A549 (cell line): ENCODE data around the gene MRPL20. TPM values are rescaled to one million over a fixed set of nuclear protein-coding genes. Genes with fewer than 3 reads are reported as not detected.
A peak's percentile ranks its signal among the peaks of the same experiment; 100 is the strongest.
"Not testable (repeated sequence)": the region's sequence is repeated elsewhere in the genome, so short reads cannot be mapped to it uniquely, and the experiment has no call there.

Experiments
- ATAC-seq, 2 experiments: fragments of 200-7000 bp in 1 of 2; fragments of >200 bp in 1 of 2; cut with Nextera tagmentation in 1 of 2; cut with Tn5 transposase in 1 of 2; 3 replicates each; pipeline versions ENCODE4 v1.8.0 to v1.9.1; 2018 to 2020; ENCODE audit warnings: mild to moderate bottlenecking in 1 of 2, moderate library complexity in 1 of 2
- CTCF ChIA-PET: fragments of 300-600 bp; sonication (Branson Sonifier 250); formaldehyde crosslinking; extraction: SDS; loops from one replicate; lab custom pipeline; 2021; ENCODE audit warnings: antibody characterized with exemption, inconsistent platforms; lab: Yijun Ruan, JAX
- POLR2A ChIA-PET: fragments of 350-600 bp; formaldehyde crosslinking; extraction: SDS; loops from one replicate; lab custom pipeline; 2021; ENCODE audit warnings: antibody characterized with exemption, inconsistent platforms; lab: Yijun Ruan, JAX
- DNase-seq, 2 experiments: peaks; one replicate each; pipeline versions ENCODE4 v3.0.0 to v3.0.0-alpha.2; 2011 to 2016; ENCODE audit warnings: low read depth in 1 of 2, low spot score in 1 of 2
- FAIRE-seq: peaks from 2 replicates; lab custom pipeline; 2011; peaks lifted over from hg19 to GRCh38; lab: Jason Lieb, UNC
- H3K27ac ChIP-seq, 2 experiments: fragments of >200 bp; sonication (Bioruptor Twin); formaldehyde crosslinking; 3 replicates each; pipeline ENCODE4 v1.5.1; 2016 to 2017
- H3K4me1 ChIP-seq: fragments of >200 bp; sonication (Bioruptor Twin); formaldehyde crosslinking; 3 replicates; pipeline ENCODE4 v1.6.1; 2016
- H3K4me2 ChIP-seq: fragments of >200 bp; sonication (Bioruptor Twin); formaldehyde crosslinking; 3 replicates; pipeline ENCODE4 v1.6.1; 2016
- H3K4me3 ChIP-seq: fragments of >200 bp; sonication (Bioruptor Twin); formaldehyde crosslinking; 3 replicates; pipeline ENCODE4 v1.5.1; 2016
- H3K9me3 ChIP-seq: fragments of >200 bp; sonication (Bioruptor Twin); formaldehyde crosslinking; 3 replicates; pipeline ENCODE4 v1.6.1; 2016
- CBX8 ChIP-seq: fragments of 200-600 bp; sonication (generic); IDR thresholded peaks from 2 replicates; pipeline ENCODE4 v1.6.1; 2016
- CHD2 ChIP-seq: fragments of 150-350 bp; IDR thresholded peaks from 2 replicates; pipeline ENCODE4 v1.6.1; 2014; ENCODE audit warnings: low read length; ENCODE audit not compliant: partially characterized antibody
- CHD4 ChIP-seq: fragments of 200-600 bp; sonication (generic); IDR thresholded peaks from 2 replicates; pipeline ENCODE4 v1.6.1; 2016; ENCODE audit warnings: antibody characterized with exemption, mild to moderate bottlenecking, borderline replicate concordance
- EHMT2 ChIP-seq: fragments of 200-600 bp; sonication (generic); IDR thresholded peaks from 2 replicates; pipeline ENCODE4 v1.6.1; 2016; ENCODE audit warnings: antibody characterized with exemption, low read depth, mild to moderate bottlenecking, moderate library complexity
- ESRRA ChIP-seq: fragments of 150-350 bp; IDR thresholded peaks from 2 replicates; pipeline ENCODE4 v1.6.1; 2014; ENCODE audit warnings: mild to moderate bottlenecking, low read length, borderline replicate concordance
- FOSB ChIP-seq: fragments of 250-450 bp; sonication (Bioruptor Pico); IDR thresholded peaks from 2 replicates; pipeline ENCODE4 v1.5.0; 2020; ENCODE audit warnings: mild to moderate bottlenecking, moderate library complexity
- HDAC2 ChIP-seq: fragments of 200-600 bp; sonication (generic); IDR thresholded peaks from 2 replicates; pipeline ENCODE4 v1.6.1; 2016
- HOXA7 ChIP-seq: fragments of 250-450 bp; sonication (Bioruptor Pico); IDR thresholded peaks from 2 replicates; pipeline ENCODE4 v1.5.0; 2020; ENCODE audit warnings: mild to moderate bottlenecking, moderate library complexity
- JUN ChIP-seq, 2 experiments: fragments of >200 bp; sonication (Bioruptor Twin); formaldehyde crosslinking; IDR thresholded peaks; 2 replicates in 1 of 2; 3 replicates in 1 of 2; pipeline ENCODE4 v1.6.1; 2016 to 2017
- NFE2L2 ChIP-seq: fragments of 150-350 bp; conservative IDR thresholded peaks from 2 replicates; pipeline ENCODE4 v1.6.1; 2014; ENCODE audit warnings: low read length
- NPAS2 ChIP-seq: fragments of 250-450 bp; sonication (Bioruptor Pico); IDR thresholded peaks from 2 replicates; pipeline ENCODE4 v1.8.0; 2022; ENCODE audit warnings: mild to moderate bottlenecking, moderate library complexity, borderline replicate concordance
- PHF8 ChIP-seq: fragments of 200-600 bp; sonication (generic); IDR thresholded peaks from 2 replicates; pipeline ENCODE4 v1.6.1; 2016; ENCODE audit warnings: low read depth, mild to moderate bottlenecking, antibody characterized with exemption, moderate library complexity, borderline replicate concordance
- SMC3 ChIP-seq: fragments of >200 bp; sonication (Bioruptor Twin); formaldehyde crosslinking; IDR thresholded peaks from 3 replicates; pipeline ENCODE4 v1.6.1; 2018; ENCODE audit warnings: inconsistent platforms
- TP53 ChIP-seq: fragments of 250-450 bp; sonication (Bioruptor Pico); IDR thresholded peaks from 2 replicates; pipeline ENCODE4 v1.5.0; 2021; ENCODE audit warnings: mild to moderate bottlenecking, moderate library complexity
- WGBS: methylation state at CpG from one replicate; pipeline ENCODE4 v1.1.6; 2017; ENCODE audit errors: missing lambda C conversion rate; 5-methylcytosine and 5-hydroxymethylcytosine counted together
- polyA plus RNA-seq, 4 experiments: library from polyadenylated mRNA; depleted of rRNA in 3 of 4; stranded (reverse); fragments of >200 nt; fragmentation: RNase III in 1 of 4; extraction: RNeasy Plus Mini Kit Qiagen cat#74134 plus additional on column Dnase treatment in 1 of 4; gene quantifications; 2 replicates in 3 of 4; 3 replicates in 1 of 4; pipeline ENCODE4 v1.2.3, GENCODE V29; 2011 to 2017
- TF ChIP-seq, protein P1 (sequence below): IDR thresholded peaks from 2 replicates; pipeline ENCODE4 v1.6.1; 2012; ENCODE audit warnings: low read depth, borderline replicate concordance
- TF ChIP-seq, protein P2 (sequence below): fragments of >200 bp; sonication (Bioruptor Twin); formaldehyde crosslinking; IDR thresholded peaks from 3 replicates; pipeline ENCODE4 v1.5.1; 2016
- TF ChIP-seq, protein P3 (sequence below): IDR thresholded peaks from 2 replicates; pipeline ENCODE4 v1.6.1; 2012
- TF ChIP-seq, protein P4 (sequence below): fragments of >200 bp; sonication (Bioruptor Twin); formaldehyde crosslinking; IDR thresholded peaks from 3 replicates; pipeline ENCODE4 v1.6.1; 2016

The MRPL20 gene
- polyA plus RNA-seq, 2 of the 4 experiments (the other 2 are of a cell fraction): 158 to 163 TPM

DNA sequence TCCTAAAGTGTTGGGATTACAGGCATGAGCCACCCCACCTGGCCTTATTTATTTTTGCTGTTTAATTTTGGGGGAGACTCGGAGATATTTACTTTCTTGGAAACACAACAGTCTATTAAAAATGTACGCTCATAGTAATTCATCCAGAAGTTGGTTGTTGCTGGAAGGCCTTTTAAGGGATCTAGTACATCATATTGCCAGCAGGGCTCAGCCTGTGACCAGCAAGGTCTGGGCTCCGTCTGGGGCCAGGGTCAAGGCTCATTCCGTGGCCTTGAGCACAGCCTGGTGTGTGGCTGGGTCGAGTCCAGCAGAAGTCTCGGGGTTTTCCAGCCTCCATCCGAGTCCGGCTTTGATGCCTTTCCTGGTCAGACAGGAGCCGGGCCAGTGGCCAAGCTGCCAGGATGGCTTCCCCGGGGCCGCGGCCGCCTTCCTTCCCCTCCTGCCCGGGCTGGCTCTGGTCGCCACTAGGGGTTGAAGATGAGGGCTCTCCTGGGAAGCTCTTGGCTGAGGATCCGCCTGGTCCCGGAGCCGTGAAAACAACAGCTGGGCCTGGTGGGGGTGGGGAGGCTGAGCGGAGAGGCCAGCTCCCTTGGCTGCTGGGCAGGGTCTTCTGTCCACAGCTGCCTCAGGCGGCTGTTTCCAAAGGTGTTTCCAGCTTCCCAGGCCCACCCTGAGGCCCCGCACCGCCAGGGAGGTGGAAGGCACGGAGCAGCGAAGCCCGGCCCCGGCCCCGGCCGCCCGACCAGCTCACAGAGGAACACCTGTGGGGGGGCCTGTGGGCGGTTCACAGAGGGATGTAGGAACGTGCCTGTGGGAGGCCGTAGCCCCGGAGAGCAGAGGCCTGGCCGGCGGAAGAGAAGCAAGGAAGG is 23.3 kb upstream of the MRPL20 start:
- Histone ChIP-seq H3K4me3 (no peak overlapping the region), H3K27ac (peak overlapping the region in 1 of 2 experiments; percentile 76; a peak in 3 of 6 replicates), H3K4me1 (peaks cover 40% of the 10 kb centered on the region), H3K4me2 (no peak overlapping the region), H3K9me3 (no peaks in the 10 kb centered on the region)
- TF ChIP-seq NPAS2 (CRISPR knock-in tag): no peak
- TF ChIP-seq, protein P1, sequence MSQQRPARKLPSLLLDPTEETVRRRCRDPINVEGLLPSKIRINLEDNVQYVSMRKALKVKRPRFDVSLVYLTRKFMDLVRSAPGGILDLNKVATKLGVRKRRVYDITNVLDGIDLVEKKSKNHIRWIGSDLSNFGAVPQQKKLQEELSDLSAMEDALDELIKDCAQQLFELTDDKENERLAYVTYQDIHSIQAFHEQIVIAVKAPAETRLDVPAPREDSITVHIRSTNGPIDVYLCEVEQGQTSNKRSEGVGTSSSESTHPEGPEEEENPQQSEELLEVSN: no peak
- FAIRE-seq (no peak), ATAC-seq (peak; percentile 30 to 63; a peak in 3 of 6 replicates), DNase-seq (peak in 1 of 2 experiments; percentile 36)
- 36% methylated on average over 8 of the region's 35 CpGs for WGBS
- ChIA-PET CTCF (interaction anchor here (0.6 to 2.1 kb wide), 6 partner anchors 8 to 74 kb away, joined by 3 to 12 read pairs (median 4); no protein-coding TSS in a partner anchor), POLR2A (no interaction called here)

DNA sequence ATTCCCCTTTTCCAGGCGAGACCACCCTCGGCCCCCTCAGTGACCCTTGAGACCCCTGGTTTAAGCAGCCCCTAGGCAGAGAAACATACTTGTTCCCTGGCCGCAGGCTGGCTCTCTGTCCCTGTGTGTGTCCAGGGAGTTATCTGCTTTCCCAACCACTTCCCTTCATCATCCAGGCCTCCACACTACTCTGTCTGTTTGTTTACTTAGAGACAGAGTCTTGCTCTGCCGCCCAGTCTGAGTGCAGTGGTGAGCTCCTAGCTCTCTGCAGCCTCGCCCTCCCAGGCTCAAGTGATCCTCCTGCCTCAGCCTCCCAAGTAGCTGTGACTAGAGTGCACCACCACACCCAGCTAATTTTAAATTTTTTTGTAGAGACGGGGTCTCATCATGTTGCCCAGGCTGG is 22.6 kb upstream of the MRPL20 start:
- POLR2A ChIA-PET: interaction anchor here (1.0 kb wide), 1 partner anchor 21 kb away, joined by 3 read pairs; no protein-coding TSS in a partner anchor
- ATAC-seq (0 out of 6 replicates have a peak, but pooled peaks of 1 of the 2 experiments have one; percentile 5), FAIRE-seq (no peak), DNase-seq (peak in 1 of 2 experiments; percentile 14)
- no peak overlapping the region for H3K4me3 ChIP-seq
- H3K27ac ChIP-seq: peak overlapping the region in 1 of 2 experiments; percentile 76; a peak in 3 of 6 replicates
- H3K9me3 ChIP-seq: no peaks in the 10 kb centered on the region
- H3K4me1 ChIP-seq: peaks cover 40% of the 10 kb centered on the region
- WGBS: 62% methylated on average over 6 of the region's 6 CpGs
- no peak for TF ChIP-seq FOSB (CRISPR knock-in tag)
- TF ChIP-seq, protein P1: no peak
- no peak for TF ChIP-seq HDAC2
- TF ChIP-seq ESRRA: no peak
- CTCF ChIA-PET: interaction anchor here (1.0 to 2.1 kb wide), 4 partner anchors 7 to 75 kb away, joined by 3 to 12 read pairs (median 4); no protein-coding TSS in a partner anchor
- no peak overlapping the region for H3K4me2 ChIP-seq

DNA sequence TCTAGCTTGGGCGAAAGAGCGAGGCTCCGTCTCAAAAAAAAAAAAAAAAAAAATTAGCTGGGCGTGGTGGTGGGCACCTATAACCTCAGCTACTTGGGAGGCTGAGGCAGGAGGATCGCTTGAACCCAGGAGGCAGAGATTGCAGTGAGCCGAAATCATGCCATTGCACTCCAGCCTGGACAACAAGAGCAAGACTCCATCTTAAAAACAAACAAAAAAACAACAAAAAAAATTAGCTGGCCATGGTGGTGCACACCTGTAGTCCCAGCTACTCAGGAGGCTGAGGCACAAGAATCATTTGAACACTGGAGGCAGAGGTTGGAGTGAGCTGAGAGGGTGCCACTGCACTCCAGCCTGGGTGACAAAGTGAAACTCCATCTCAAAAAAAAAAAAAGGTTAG is 21.9 kb upstream of the MRPL20 start:
- H3K4me3 ChIP-seq, ATAC-seq, H3K4me2 ChIP-seq, H3K9me3 ChIP-seq, FAIRE-seq, DNase-seq, H3K27ac ChIP-seq: not testable (repeated sequence)
- POLR2A ChIA-PET: interaction anchor here (1.0 kb wide), 1 partner anchor 21 kb away, joined by 3 read pairs; no protein-coding TSS in a partner anchor
- CTCF ChIA-PET: interaction anchor here (0.7 to 2.1 kb wide), 4 partner anchors 8 to 514 kb away, joined by 3 to 12 read pairs (median 3); no protein-coding TSS in a partner anchor
- WGBS: 94% methylated on average over 4 of the region's 6 CpGs
- peaks cover 39% of the 10 kb centered on the region for H3K4me1 ChIP-seq

DNA sequence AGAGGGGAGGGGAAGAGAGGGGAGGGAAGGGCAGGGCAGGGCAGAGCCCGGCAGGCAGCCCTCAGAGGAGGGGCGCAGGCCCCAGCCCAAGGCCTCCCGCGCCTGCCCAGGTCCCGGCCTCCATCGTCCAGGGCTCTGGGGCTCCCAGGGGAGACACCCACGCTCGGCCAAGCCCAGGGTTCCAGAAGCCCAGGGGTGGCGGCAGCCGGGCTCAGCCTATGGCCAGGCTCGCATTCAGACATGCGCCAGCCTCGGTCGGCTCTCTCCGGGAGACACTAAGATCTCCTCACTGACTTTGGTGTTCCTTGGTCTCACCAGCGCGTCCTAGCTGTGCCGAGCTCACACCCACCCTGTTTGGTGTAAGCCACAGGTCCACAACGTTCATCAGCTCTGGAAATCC is 21.1 kb upstream of the MRPL20 start:
- FAIRE-seq: no peak
- no peak overlapping the region for H3K4me2 ChIP-seq
- ChIA-PET CTCF (interaction anchor here (1.4 to 2.1 kb wide), 2 partner anchors 9 to 13 kb away, joined by 3 to 12 read pairs; no protein-coding TSS in a partner anchor), POLR2A (no interaction called here)
- H3K27ac ChIP-seq: no peak overlapping the region
- H3K9me3 ChIP-seq: no peaks in the 10 kb centered on the region
- 83% methylated on average over 5 of the region's 19 CpGs for WGBS
- H3K4me3 ChIP-seq: no peak overlapping the region
- TF ChIP-seq HOXA7 (CRISPR knock-in tag): no peak
- TF ChIP-seq EHMT2: no peak
- peaks cover 31% of the 10 kb centered on the region for H3K4me1 ChIP-seq
- DNase-seq: peak in 1 of 2 experiments; percentile 17
- ATAC-seq: no peak

DNA sequence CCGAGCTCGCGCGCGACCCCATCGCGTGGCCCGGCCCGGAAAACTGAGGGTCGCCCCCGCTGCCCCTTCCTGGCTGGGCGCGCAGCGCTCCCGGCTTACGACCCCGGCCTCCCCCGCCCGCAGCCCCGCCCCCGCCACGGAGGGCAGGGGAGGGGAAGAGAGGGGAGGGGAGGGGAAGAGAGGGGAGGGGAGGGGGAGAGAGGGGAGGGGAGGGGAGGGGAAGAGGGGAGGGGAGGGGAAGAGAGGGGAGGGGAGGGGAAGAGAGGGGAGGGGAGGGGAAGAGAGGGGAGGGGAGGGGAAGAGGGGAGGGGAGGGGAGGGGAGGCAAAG is 20.7 kb upstream of the MRPL20 start:
- ATAC-seq (no peak), FAIRE-seq (no peak), DNase-seq (no peak)
- POLR2A ChIA-PET: no interaction called here
- peak overlapping the region; percentile 81 to 96 for H3K27ac ChIP-seq
- no CpG with 5 or more reads among the region's 22 CpGs for WGBS
- peak overlapping the region; percentile 95 for H3K4me2 ChIP-seq
- H3K4me1 ChIP-seq: peaks cover 28% of the 10 kb centered on the region
- peak overlapping the region; percentile 61 for H3K4me3 ChIP-seq
- H3K9me3 ChIP-seq: no peaks in the 10 kb centered on the region
- CTCF ChIA-PET: interaction anchor here (2.1 kb wide), 1 partner anchor 13 kb away, joined by 12 read pairs; no protein-coding TSS in a partner anchor
- TF ChIP-seq SMC3: no peak
- TF ChIP-seq PHF8: no peak
- TF ChIP-seq, protein P2, sequence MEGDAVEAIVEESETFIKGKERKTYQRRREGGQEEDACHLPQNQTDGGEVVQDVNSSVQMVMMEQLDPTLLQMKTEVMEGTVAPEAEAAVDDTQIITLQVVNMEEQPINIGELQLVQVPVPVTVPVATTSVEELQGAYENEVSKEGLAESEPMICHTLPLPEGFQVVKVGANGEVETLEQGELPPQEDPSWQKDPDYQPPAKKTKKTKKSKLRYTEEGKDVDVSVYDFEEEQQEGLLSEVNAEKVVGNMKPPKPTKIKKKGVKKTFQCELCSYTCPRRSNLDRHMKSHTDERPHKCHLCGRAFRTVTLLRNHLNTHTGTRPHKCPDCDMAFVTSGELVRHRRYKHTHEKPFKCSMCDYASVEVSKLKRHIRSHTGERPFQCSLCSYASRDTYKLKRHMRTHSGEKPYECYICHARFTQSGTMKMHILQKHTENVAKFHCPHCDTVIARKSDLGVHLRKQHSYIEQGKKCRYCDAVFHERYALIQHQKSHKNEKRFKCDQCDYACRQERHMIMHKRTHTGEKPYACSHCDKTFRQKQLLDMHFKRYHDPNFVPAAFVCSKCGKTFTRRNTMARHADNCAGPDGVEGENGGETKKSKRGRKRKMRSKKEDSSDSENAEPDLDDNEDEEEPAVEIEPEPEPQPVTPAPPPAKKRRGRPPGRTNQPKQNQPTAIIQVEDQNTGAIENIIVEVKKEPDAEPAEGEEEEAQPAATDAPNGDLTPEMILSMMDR: no peak
- TF ChIP-seq CHD2: no peak
- TF ChIP-seq, protein P3, sequence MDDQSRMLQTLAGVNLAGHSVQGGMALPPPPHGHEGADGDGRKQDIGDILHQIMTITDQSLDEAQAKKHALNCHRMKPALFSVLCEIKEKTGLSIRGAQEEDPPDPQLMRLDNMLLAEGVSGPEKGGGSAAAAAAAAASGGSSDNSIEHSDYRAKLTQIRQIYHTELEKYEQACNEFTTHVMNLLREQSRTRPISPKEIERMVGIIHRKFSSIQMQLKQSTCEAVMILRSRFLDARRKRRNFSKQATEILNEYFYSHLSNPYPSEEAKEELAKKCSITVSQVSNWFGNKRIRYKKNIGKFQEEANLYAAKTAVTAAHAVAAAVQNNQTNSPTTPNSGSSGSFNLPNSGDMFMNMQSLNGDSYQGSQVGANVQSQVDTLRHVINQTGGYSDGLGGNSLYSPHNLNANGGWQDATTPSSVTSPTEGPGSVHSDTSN: no peak
- TF ChIP-seq CHD4: no peak
- TF ChIP-seq TP53 (CRISPR knock-in tag): no peak
- no peak for TF ChIP-seq CBX8
- TF ChIP-seq NFE2L2: no peak
- TF ChIP-seq, protein P4, sequence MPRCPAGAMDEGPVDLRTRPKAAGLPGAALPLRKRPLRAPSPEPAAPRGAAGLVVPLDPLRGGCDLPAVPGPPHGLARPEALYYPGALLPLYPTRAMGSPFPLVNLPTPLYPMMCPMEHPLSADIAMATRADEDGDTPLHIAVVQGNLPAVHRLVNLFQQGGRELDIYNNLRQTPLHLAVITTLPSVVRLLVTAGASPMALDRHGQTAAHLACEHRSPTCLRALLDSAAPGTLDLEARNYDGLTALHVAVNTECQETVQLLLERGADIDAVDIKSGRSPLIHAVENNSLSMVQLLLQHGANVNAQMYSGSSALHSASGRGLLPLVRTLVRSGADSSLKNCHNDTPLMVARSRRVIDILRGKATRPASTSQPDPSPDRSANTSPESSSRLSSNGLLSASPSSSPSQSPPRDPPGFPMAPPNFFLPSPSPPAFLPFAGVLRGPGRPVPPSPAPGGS: no peak
- no peak for TF ChIP-seq JUN (IDR thresholded peaks at IDR 0.05)
